MCF 10A (cell line): ENCODE results near the gene C6orf52. TPM values are rescaled to one million over a fixed set of nuclear protein-coding genes. Genes with fewer than 3 reads are reported as not detected.

Experiments used
- BruUV-seq: library from RNA; stranded (reverse); fragments of 400-500 nt; replicated peaks from 2 replicates; lab custom pipeline; 2021; lab: Mats Ljungman, UMichigan
- CTCF ChIA-PET: fragments of 300-600 bp; sonication (Branson Sonifier 250); formaldehyde crosslinking; extraction: SDS; loops from one replicate; lab custom pipeline; 2021; ENCODE audit warnings: antibody characterized with exemption, inconsistent platforms; lab: Yijun Ruan, JAX
- POLR2A ChIA-PET: fragments of 300-600, 350-650 bp; sonication (Branson Sonifier 250); formaldehyde crosslinking; extraction: SDS; loops from one replicate; lab custom pipeline; 2020; ENCODE audit warnings: antibody characterized with exemption, inconsistent platforms; lab: Yijun Ruan, JAX
- DNase-seq: peaks from one replicate; pipeline ENCODE4 v3.0.0-alpha.2; 2018; ENCODE audit not compliant: unreplicated experiment
- H3K27ac Mint-ChIP-seq: one replicate; pipeline ENCODE4 v1.8.0; 2022; ENCODE audit warnings: mild to moderate bottlenecking, low read depth, mixed read lengths; ENCODE audit not compliant: unreplicated experiment
- H3K27me3 Mint-ChIP-seq: one replicate; pipeline ENCODE4 v1.8.0; 2022; ENCODE audit warnings: mixed read lengths; ENCODE audit not compliant: insufficient read depth, unreplicated experiment
- H3K36me3 Mint-ChIP-seq: one replicate; pipeline ENCODE4 v1.8.0; 2022; ENCODE audit warnings: mild to moderate bottlenecking, moderate library complexity, mixed read lengths; ENCODE audit not compliant: insufficient read depth, unreplicated experiment
- H3K4me1 Mint-ChIP-seq: one replicate; pipeline ENCODE4 v1.8.0; 2022; ENCODE audit warnings: mixed read lengths; ENCODE audit not compliant: insufficient read depth, unreplicated experiment
- H3K4me3 Mint-ChIP-seq: one replicate; pipeline ENCODE4 v1.8.0; 2022; ENCODE audit warnings: mild to moderate bottlenecking, moderate library complexity, mixed read lengths; ENCODE audit not compliant: unreplicated experiment
- H3K9me3 Mint-ChIP-seq: one replicate; pipeline ENCODE4 v1.8.0; 2022; ENCODE audit warnings: mixed read lengths; ENCODE audit not compliant: unreplicated experiment
- intact Hi-C: fragments of 100-400 bp; cut with micrococcal nuclease; formaldehyde crosslinking; loops from 2 replicates; pipeline ENCODE4 v1.14.1; 2022
- total RNA-seq: library from RNA; stranded (reverse); gene quantifications from 2 replicates; pipeline ENCODE4 v1.2.3, GENCODE V29; 2022
- TF ChIP-seq, protein P1 (sequence below): fragments of 200-600 bp; IDR thresholded peaks from one replicate; pipeline ENCODE4 v1.8.0; 2022; ENCODE audit warnings: antibody characterized with exemption, mild to moderate bottlenecking; ENCODE audit not compliant: unreplicated experiment

The C6orf52 gene
- total RNA-seq, 1 experiment from 2014 or later = 5.0 TPM

DNA sequence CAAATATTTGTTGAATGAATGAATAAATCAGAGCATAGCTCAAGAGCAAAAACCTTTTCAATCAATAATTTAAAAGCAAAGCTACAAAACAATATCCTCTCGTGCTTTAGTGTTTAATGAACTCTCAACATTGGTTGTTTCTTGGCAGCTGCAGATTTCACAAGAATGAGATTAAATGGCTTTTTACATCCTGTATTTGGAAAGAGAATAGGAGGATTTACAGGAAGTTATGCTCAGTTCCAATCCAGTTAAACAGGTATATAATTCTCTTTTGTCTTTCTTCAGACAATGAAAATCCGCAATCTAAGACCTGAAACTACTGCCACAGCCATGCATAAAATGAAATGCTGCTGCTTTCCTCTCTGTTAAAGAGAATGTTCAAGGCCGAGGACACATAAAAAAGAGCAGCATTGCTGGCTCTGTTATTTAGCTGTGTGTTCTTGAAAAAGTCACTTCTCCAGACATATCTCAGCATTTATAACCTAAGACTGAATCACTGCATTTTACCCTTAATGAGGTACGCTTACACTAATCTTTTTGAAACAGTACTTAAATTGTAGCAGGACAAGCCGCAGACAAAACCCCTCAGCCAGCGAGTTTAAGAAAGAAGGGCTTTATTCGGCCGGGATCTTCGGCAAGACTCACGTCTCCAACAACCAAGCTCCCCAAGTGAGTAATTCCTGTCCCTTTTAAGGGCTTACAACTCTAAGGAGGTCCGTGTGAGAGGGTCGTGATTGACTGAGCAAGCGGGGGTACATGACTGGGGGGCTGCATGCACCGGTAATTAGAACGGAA lies 3.6 kb downstream of the C6orf52 start:
- no peak for DNase-seq
- ChIA-PET CTCF (interaction anchor here (0.6 to 1.4 kb wide), 3 partner anchors 125 to 235 kb away, joined by 3 to 5 read pairs (median 3); no protein-coding TSS in a partner anchor), POLR2A (interaction anchor here (1.2 kb wide), 1 partner anchor 135 kb away, joined by 3 read pairs; no protein-coding TSS in a partner anchor)
- H3K27ac Mint-ChIP-seq = no peak overlapping the region
- BruUV-seq = no TSS peak
- H3K4me1 Mint-ChIP-seq = peaks cover 5% of the 10 kb centered on the region
- H3K36me3 Mint-ChIP-seq = no peaks in the 10 kb centered on the region
- TF ChIP-seq, protein P1, sequence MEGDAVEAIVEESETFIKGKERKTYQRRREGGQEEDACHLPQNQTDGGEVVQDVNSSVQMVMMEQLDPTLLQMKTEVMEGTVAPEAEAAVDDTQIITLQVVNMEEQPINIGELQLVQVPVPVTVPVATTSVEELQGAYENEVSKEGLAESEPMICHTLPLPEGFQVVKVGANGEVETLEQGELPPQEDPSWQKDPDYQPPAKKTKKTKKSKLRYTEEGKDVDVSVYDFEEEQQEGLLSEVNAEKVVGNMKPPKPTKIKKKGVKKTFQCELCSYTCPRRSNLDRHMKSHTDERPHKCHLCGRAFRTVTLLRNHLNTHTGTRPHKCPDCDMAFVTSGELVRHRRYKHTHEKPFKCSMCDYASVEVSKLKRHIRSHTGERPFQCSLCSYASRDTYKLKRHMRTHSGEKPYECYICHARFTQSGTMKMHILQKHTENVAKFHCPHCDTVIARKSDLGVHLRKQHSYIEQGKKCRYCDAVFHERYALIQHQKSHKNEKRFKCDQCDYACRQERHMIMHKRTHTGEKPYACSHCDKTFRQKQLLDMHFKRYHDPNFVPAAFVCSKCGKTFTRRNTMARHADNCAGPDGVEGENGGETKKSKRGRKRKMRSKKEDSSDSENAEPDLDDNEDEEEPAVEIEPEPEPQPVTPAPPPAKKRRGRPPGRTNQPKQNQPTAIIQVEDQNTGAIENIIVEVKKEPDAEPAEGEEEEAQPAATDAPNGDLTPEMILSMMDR = no peak
- no peak overlapping the region for H3K4me3 Mint-ChIP-seq
- H3K27me3 Mint-ChIP-seq = no peaks in the 10 kb centered on the region
- intact Hi-C loops = no loop called here
- no peaks in the 10 kb centered on the region for H3K9me3 Mint-ChIP-seq

- Mint-ChIP-seq H3K27ac (no peak overlapping the region), H3K27me3 (no peaks in the 10 kb centered on the region), H3K4me1 (no peaks in the 10 kb centered on the region), H3K9me3 (no peaks in the 10 kb centered on the region), H3K4me3 (no peak overlapping the region), H3K36me3 (no peaks in the 10 kb centered on the region)
- CTCF ChIA-PET = interaction anchor here (0.7 to 1.2 kb wide), 2 partner anchors 177 to 252 kb away, joined by 3 to 5 read pairs; no protein-coding TSS in a partner anchor
- DNase-seq = no peak
- no TSS peak for BruUV-seq
- TF ChIP-seq, protein P1 = no peak
- POLR2A ChIA-PET = no interaction called here
- intact Hi-C loops = no loop called here
Observed at GRCh38 chr6:10687582-10687981, 6.8 kb downstream of the C6orf52 start.

DNA sequence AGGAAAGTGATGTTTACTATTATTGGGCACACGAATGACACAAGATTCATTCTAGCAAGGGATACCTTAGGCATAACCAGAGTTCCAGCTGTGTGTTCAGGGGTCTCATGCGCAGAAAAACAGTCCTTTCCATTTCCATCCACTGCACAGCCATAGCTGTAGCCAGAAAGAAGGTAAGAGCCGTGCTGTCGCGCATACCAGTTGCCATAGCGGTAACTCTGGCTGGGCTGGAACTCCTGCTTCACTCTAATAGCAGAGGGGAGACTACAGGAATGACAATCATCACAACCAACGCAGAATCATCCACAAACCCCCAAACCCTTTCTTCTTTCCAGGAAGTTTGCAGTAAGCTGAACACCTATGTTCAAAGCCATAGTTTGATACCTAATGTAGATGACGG lies 7.5 kb downstream of the C6orf52 start:
- H3K27me3 Mint-ChIP-seq = no peaks in the 10 kb centered on the region
- intact Hi-C loops = no loop called here
- POLR2A ChIA-PET = no interaction called here
- H3K36me3 Mint-ChIP-seq = no peaks in the 10 kb centered on the region
- H3K4me1 Mint-ChIP-seq = no peaks in the 10 kb centered on the region
- TF ChIP-seq, protein P1 = no peak
- no TSS peak for BruUV-seq
- no peak overlapping the region for H3K4me3 Mint-ChIP-seq
- H3K9me3 Mint-ChIP-seq = no peaks in the 10 kb centered on the region
- DNase-seq = no peak
- H3K27ac Mint-ChIP-seq = no peak overlapping the region
- CTCF ChIA-PET = interaction anchor here (0.5 to 1.2 kb wide), 4 partner anchors 90 to 253 kb away, joined by 3 to 5 read pairs (median 4); no protein-coding TSS in a partner anchor

DNA sequence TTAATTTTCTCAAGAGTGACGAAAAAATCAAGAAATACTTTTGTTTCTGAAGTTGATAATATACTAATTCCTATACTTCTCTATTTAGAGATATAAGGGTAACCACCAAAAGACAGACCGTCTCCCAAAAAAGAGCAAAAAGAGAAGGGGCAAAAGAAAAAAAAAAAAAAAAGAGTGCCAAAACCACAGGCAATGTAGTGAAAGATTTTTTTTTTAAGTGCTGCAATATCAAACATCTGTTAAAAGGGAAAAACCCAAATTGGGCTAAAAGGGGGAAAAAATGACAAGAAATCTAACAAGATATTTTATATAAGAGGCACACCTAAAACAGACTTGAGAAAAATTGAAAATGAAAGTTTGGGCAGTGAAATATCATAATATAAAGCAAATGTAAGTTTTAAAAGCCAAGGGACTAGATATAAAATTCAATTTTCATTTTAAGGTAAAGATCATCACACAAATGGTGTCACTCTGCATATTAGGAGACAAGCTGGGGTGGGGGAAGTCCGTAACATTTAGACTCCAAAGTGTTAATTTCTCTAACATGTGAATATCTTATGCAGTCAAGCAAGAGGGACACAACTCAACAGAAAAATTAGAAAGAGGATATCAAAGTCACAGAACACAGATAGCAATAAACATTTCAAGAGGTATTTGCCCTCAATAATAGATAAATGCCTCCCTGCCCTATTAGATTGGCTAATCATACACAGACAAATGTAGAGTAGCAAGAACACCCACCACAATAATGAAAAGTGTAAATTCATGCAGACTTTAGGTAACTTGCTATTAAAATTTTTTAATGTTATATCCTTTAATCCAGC lies 9.1 kb downstream of the C6orf52 start:
- intact Hi-C loops = no loop called here
- H3K27ac Mint-ChIP-seq = no peak overlapping the region

More for the DNA sequence above, 9.1 kb downstream of the C6orf52 start:
- Mint-ChIP-seq H3K27me3 (no peaks in the 10 kb centered on the region), H3K9me3 (no peaks in the 10 kb centered on the region), H3K4me1 (no peaks in the 10 kb centered on the region), H3K36me3 (no peaks in the 10 kb centered on the region), H3K4me3 (no peak overlapping the region)
- ChIA-PET CTCF (interaction anchor here (1.2 to 1.7 kb wide), 2 partner anchors 175 to 207 kb away, joined by 4 to 5 read pairs; no protein-coding TSS in a partner anchor), POLR2A (no interaction called here)
- TF ChIP-seq, protein P1 = no peak
- no peak for DNase-seq
- BruUV-seq = no TSS peak
